Panc1 (cell line): ENCODE measurements around the gene FBXL14. TPM values are rescaled to one million over a fixed set of nuclear protein-coding genes. Genes with fewer than 3 reads are reported as not detected.

Source experiments
- ATAC-seq: fragments of 200-7000 bp; cut with Tn5 transposase; 2 replicates; pipeline ENCODE4 v1.9.1; 2020; ENCODE audit warnings: mild to moderate bottlenecking, moderate library complexity
- BruUV-seq: library from RNA; stranded (reverse); fragments of 400-500 nt; replicated peaks from 2 replicates; lab custom pipeline; 2021; lab: Mats Ljungman, UMichigan
- CTCF ChIA-PET: fragments of 300-600 bp; sonication (Branson Sonifier 250); formaldehyde crosslinking; loops from one replicate; lab custom pipeline; 2022; ENCODE audit warnings: antibody characterized with exemption; lab: Charles Lee
- POLR2A ChIA-PET: fragments of 300-600 bp; sonication (Branson Sonifier 250); formaldehyde crosslinking; loops from one replicate; lab custom pipeline; 2022; ENCODE audit warnings: antibody characterized with exemption; lab: Charles Lee
- DNase-seq: peaks from one replicate; pipeline ENCODE4 v3.0.0-alpha.2; 2010; ENCODE audit warnings: low read depth, low spot score
- H3K27ac ChIP-seq: 2 replicates; pipeline ENCODE4 v1.5.1; 2011; ENCODE audit warnings: mild to moderate bottlenecking, low read length, inconsistent platforms
- H3K27me3 ChIP-seq: fragments of 200-500 bp; sonication (Bioruptor generic); 2 replicates; pipeline ENCODE4 v1.6.0; 2014; ENCODE audit warnings: low read length, inconsistent platforms; ENCODE audit not compliant: control insufficient read depth, insufficient read depth
- H3K36me3 ChIP-seq: fragments of 200-500 bp; sonication (Bioruptor generic); 2 replicates; pipeline ENCODE4 v1.5.1; 2014; ENCODE audit warnings: inconsistent platforms, mild to moderate bottlenecking, low read length, moderate library complexity; ENCODE audit not compliant: control insufficient read depth, insufficient read depth
- H3K4me1 ChIP-seq: 2 replicates; pipeline ENCODE4 v1.5.1; 2011; ENCODE audit warnings: inconsistent platforms, mild to moderate bottlenecking, low read length, moderate library complexity; ENCODE audit not compliant: control insufficient read depth, insufficient read depth
- H3K4me3 ChIP-seq, 2 experiments: 2 replicates each; pipeline ENCODE4 v1.5.1; 2011 to 2012; ENCODE audit warnings: low read depth in 2 of 2, low read length in 2 of 2, mild to moderate bottlenecking in 2 of 2, inconsistent platforms in 1 of 2, moderate library complexity in 1 of 2
- H3K9me3 ChIP-seq: fragments of 200-500 bp; sonication (Bioruptor generic); 2 replicates; pipeline ENCODE4 v1.5.1; 2014; ENCODE audit warnings: low read depth, mild to moderate bottlenecking, inconsistent platforms, low read length, moderate library complexity; ENCODE audit not compliant: control insufficient read depth, insufficient read depth
- POLR2AphosphoS5 ChIP-seq: IDR thresholded peaks from 2 replicates; pipeline ENCODE4 v1.6.1; 2012; ENCODE audit warnings: mild to moderate bottlenecking, low read depth, low read length, moderate library complexity
- REST ChIP-seq, 2 experiments: IDR thresholded peaks; 2 replicates each; pipeline ENCODE4 v1.6.1; 2011 to 2012; ENCODE audit warnings: low read depth in 2 of 2, control low read depth in 1 of 2, low read length in 1 of 2, mild to moderate bottlenecking in 1 of 2, moderate library complexity in 1 of 2; ENCODE audit not compliant: insufficient read depth in 1 of 2
- SIN3A ChIP-seq: IDR thresholded peaks from 2 replicates; pipeline ENCODE4 v1.6.1; 2012; ENCODE audit warnings: low read depth, mild to moderate bottlenecking, low read length, moderate library complexity, borderline replicate concordance; ENCODE audit not compliant: insufficient read depth
- TCF7L2 ChIP-seq: IDR thresholded peaks from 2 replicates; pipeline ENCODE4 v1.6.1; 2011; ENCODE audit warnings: mild to moderate bottlenecking, low read depth, low read length, inconsistent platforms
- in situ Hi-C: cut with HindIII; loops from 2 replicates; pipeline ENCODE4 v1.10.0; 2016; ENCODE audit warnings: low sequenced_read_pairs, low pct_unique_long_range_greater_than_20kb
- intact Hi-C: fragments of 100-400 bp; cut with micrococcal nuclease; formaldehyde crosslinking; loops from one replicate; pipeline ENCODE4 v1.10.0; 2022; ENCODE audit not compliant: unreplicated experiment
- total RNA-seq: library from RNA; stranded (reverse); gene quantifications from one replicate; pipeline ENCODE4 v1.2.1, GENCODE V29; 2021; ENCODE audit not compliant: unreplicated experiment
- TF ChIP-seq, protein P1 (sequence below): fragments of 450-650 bp; IDR thresholded peaks from 2 replicates; pipeline ENCODE4 v1.5.1; 2017; ENCODE audit warnings: mild to moderate bottlenecking

FBXL14 gene
- total RNA-seq, 1 experiment from 2014 or later: 15.1 TPM

DNA sequence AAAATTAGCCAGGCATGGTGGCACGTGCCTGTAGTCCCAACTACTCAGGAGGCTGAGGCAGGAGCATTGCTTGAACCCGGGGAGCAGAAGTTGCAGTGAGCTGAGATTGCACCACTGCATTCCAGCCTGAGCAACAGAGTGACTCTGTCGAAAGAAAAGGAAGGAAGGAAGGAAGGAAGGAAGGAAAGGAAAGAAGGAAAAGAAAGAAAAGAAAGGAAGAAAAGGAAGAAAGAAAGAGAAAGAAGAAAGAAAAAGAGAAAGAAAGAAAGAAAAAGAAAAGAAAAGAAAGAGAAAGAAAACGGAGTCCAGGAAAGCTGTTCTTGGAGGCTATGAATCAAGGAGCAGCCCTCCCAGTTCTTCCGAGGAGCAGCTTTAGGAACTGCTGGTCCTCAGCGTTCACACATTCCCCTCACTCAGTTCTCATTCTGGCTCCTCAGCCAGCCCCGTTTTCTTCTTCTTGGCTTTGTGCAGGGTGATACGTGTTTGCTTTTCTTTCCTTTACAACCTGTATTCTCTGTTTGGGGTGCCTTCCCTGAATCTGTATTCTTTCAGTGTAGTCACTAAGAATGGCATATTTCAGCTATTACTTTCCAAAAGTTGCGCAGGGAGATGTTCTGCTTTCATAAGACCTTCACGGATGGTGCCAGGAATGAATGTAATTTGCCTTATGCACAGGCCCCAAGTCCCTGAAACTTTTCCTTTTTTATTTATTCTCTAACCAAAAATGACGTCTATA is 12.2 kb downstream of the FBXL14 start:
- intact Hi-C loops: loop anchor here (2.0 to 5.0 kb wide), 2 partner anchors 47 to 465 kb away; no protein-coding TSS in a partner anchor
- in situ Hi-C loops: no loop called here

DNA sequence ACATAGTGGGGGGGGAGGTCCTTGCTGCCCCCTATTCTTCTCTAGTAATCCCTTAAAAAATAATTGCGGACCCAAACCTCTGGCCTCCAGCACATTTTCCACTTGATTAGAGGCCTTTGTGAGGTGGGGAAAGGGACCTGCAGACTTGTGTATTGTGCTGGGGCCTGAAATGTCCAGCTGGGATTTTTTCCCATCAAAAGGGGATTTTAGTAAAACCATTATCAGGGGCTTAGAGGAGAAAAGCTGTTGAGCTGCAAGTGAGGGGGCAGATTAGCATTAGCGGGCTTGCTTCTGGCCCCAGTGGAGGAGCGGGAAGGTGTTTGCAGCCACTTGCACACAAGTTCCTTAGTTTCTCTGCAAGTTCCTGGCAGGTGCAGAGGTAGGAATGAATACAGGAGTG is 13.9 kb downstream of the FBXL14 start:
- no peaks in the 10 kb centered on the region for H3K9me3 ChIP-seq
- ChIA-PET CTCF (no interaction called here), POLR2A (no interaction called here)
- H3K4me1 ChIP-seq: peaks cover 47% of the 10 kb centered on the region
- DNase-seq (no peak), ATAC-seq (no peak)
- BruUV-seq: no TSS peak
- intact Hi-C loops: loop anchor here (5.0 kb wide), 1 partner anchor 463 kb away; no protein-coding TSS in a partner anchor
- in situ Hi-C loops: no loop called here
- TF ChIP-seq REST (IDR thresholded peaks at IDR 0.05; ENCODE audit: insufficient read depth in 1 of 2, low read depth in 2 of 2, low read length in 1 of 2): no peak
- no peaks in the 10 kb centered on the region for H3K36me3 ChIP-seq
- H3K4me3 ChIP-seq: no peak overlapping the region
- H3K27me3 ChIP-seq: no peaks in the 10 kb centered on the region
- peak overlapping the region; percentile 48; the same call in 1 of the 2 replicates for H3K27ac ChIP-seq

More for the DNA sequence above, 12.2 kb downstream of the FBXL14 start:
- no peak for ATAC-seq
- TF ChIP-seq REST (IDR thresholded peaks at IDR 0.05; ENCODE audit: insufficient read depth in 1 of 2, low read depth in 2 of 2, low read length in 1 of 2): no peak
- TF ChIP-seq, protein P1, sequence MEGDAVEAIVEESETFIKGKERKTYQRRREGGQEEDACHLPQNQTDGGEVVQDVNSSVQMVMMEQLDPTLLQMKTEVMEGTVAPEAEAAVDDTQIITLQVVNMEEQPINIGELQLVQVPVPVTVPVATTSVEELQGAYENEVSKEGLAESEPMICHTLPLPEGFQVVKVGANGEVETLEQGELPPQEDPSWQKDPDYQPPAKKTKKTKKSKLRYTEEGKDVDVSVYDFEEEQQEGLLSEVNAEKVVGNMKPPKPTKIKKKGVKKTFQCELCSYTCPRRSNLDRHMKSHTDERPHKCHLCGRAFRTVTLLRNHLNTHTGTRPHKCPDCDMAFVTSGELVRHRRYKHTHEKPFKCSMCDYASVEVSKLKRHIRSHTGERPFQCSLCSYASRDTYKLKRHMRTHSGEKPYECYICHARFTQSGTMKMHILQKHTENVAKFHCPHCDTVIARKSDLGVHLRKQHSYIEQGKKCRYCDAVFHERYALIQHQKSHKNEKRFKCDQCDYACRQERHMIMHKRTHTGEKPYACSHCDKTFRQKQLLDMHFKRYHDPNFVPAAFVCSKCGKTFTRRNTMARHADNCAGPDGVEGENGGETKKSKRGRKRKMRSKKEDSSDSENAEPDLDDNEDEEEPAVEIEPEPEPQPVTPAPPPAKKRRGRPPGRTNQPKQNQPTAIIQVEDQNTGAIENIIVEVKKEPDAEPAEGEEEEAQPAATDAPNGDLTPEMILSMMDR: no peak
- no peak for TF ChIP-seq SIN3A
- no peak for TF ChIP-seq POLR2AphosphoS5
- TF ChIP-seq TCF7L2: no peak
- Histone ChIP-seq H3K27ac (peak overlapping the region; percentile 73), H3K36me3 (no peaks in the 10 kb centered on the region), H3K4me1 (peaks cover 41% of the 10 kb centered on the region), H3K4me3 (no peak overlapping the region), H3K27me3 (no peaks in the 10 kb centered on the region), H3K9me3 (no peaks in the 10 kb centered on the region)
- POLR2A ChIA-PET: interaction anchor here (0.7 kb wide), 1 partner anchor 358 kb away, joined by 3 read pairs; no protein-coding TSS in a partner anchor
- no peak for DNase-seq
- BruUV-seq: no TSS peak
- CTCF ChIA-PET: interaction anchor here (0.6 to 2.1 kb wide), 3 partner anchors 37 to 464 kb away, joined by 3 to 31 read pairs (median 5); no protein-coding TSS in a partner anchor
